ENCODE measurements around the gene CDIP1. TPM values are rescaled to one million over a fixed set of nuclear protein-coding genes. Genes with fewer than 3 reads are reported as not detected.

CDIP1 gene
- total RNA-seq, 2 donors from 2014 or later: 45.4 to 53.1 TPM

DNA sequence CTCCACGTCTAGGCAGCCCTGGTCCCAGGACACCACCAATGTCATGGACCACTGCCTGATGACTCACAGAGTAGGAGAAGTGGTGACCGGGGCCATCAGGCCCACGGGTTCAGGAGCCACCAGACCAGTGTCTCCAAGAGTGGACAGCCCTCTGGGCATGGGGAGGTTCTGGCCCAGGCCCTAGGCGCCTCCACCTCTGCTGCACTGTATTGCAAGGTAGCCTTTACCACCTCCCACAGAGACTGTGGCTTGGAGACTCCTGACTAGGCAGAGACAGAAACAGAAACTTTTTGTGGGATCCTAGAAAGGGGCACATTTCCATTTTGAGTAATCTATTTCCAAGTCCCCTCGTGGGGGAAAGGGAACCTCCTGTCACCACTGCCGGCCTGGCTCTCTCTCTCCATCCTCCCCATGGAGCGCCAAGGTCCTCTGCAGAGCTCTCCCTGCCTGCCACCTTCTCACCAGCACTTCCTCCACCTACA, 2.9 kb downstream of the CDIP1 start:
- DNase-seq (peak; percentile 32 to 54), ATAC-seq (replicated peaks in 1 of 2) (peak; percentile 34 to 59)
- Mint-ChIP-seq H3K4me1 (ENCODE audit: low read depth) (peaks cover 50% of the 10 kb centered on the region), H3K27ac (peak overlapping the region; percentile 40), H3K27me3 (ENCODE audit: low read depth) (no peaks in the 10 kb centered on the region), H3K36me3 (ENCODE audit: insufficient read depth in 2 of 2) (peaks cover 9% of the 10 kb centered on the region in 2 donors), H3K9me3 (peaks cover 4 to 5% of the 10 kb centered on the region in 2 donors), H3K4me3 (peak overlapping the region; percentile 78 to 84)

DNA sequence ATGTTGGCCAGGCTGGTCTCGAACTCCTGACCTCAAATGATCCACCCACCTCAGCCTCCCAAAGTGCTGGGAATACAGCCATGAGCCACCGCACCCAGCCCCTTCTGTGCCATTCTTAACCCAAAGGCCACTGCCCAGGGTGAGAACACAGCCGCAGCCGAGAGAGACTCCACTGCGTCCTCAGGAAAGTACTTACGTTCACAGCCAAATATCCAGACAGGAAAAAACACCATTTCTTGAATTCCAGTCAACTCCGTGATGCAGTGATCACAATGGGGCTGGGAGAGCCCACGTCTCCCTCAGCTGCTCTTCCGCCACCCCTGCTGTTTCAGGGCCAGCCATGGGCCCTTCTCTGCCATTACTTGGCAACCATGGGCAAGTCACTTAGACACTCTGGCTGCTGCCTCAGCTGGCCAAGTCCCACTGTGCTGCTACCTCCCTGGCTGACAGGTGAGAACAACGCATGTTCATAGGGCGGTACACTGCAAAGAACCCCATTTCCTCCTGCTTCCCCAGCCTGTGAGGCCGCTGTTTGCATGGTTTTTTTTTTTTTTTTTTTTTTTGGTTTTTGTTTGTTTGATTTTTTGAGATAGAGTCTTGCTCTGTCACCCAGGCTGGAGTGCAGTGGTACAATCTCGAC, 4.3 kb downstream of the CDIP1 start:
- Mint-ChIP-seq H3K4me1 (ENCODE audit: low read depth) (peaks cover 64% of the 10 kb centered on the region), H3K27me3 (ENCODE audit: low read depth) (no peaks in the 10 kb centered on the region), H3K27ac (no peak overlapping the region), H3K36me3 (ENCODE audit: insufficient read depth in 2 of 2) (peaks cover 4% of the 10 kb centered on the region in 2 donors), H3K9me3 (no peaks in the 10 kb centered on the region), H3K4me3 (peak overlapping the region in 1 of 2 donors; percentile 84)
- ATAC-seq (replicated peaks in 1 of 2) (no peak), DNase-seq (no peak)

DNA sequence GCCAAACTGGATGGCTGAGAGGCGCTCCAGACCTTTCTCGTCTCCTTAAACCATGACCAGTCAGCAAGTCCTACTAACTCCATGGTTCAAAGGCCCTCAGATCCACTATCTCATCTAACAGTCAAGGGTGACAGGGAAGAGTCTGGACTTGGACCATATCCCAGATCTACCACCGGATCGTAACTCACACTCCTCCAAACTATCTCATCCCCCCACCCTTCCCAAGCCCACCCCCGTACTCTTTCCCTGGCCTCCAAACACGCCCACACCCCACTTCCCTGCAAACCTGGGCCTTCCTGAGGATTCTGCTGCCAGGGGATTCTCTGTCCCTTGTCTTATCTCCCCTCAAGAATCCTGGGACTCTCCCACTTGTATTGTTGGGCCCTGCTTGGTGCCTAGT, 5.1 kb downstream of the CDIP1 start:
- Mint-ChIP-seq H3K4me1 (ENCODE audit: low read depth) (peaks cover 72% of the 10 kb centered on the region), H3K27ac (no peak overlapping the region)

DNA sequence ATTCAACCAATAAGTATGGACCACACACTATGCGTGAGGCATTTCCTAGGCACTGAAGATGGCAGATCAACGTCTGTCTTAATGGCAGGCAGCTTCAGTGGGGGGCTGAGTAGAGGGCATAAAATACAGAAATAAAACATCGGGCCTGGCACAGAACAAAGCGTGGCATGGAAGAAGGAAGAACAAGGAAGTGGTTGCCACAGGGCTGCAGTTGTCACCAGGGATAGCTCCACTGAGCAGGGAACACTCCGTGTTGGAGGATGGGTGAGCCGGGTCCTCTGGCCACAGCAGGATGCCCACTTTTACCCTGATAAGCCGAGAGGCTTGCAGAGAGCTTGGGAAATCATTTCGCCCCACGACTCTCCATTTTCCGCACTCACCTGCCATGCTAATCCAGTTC, 6.3 kb downstream of the CDIP1 start:
- Mint-ChIP-seq H3K4me1 (ENCODE audit: low read depth) (peaks cover 80% of the 10 kb centered on the region), H3K27ac (no peak overlapping the region), H3K36me3 (ENCODE audit: insufficient read depth in 2 of 2) (peaks cover 4% of the 10 kb centered on the region in 2 donors), H3K27me3 (ENCODE audit: low read depth) (no peaks in the 10 kb centered on the region), H3K4me3 (no peak overlapping the region), H3K9me3 (no peaks in the 10 kb centered on the region)
- DNase-seq: no peak
- no peak for ATAC-seq (replicated peaks in 1 of 2)

More for the DNA sequence above, 5.1 kb downstream of the CDIP1 start:
- ATAC-seq (replicated peaks in 1 of 2): no peak
- Mint-ChIP-seq H3K9me3 (no peaks in the 10 kb centered on the region), H3K27me3 (ENCODE audit: low read depth) (no peaks in the 10 kb centered on the region), H3K36me3 (ENCODE audit: insufficient read depth in 2 of 2) (peaks cover 4% of the 10 kb centered on the region in 2 donors), H3K4me3 (no peak overlapping the region)
- no peak for DNase-seq

DNA sequence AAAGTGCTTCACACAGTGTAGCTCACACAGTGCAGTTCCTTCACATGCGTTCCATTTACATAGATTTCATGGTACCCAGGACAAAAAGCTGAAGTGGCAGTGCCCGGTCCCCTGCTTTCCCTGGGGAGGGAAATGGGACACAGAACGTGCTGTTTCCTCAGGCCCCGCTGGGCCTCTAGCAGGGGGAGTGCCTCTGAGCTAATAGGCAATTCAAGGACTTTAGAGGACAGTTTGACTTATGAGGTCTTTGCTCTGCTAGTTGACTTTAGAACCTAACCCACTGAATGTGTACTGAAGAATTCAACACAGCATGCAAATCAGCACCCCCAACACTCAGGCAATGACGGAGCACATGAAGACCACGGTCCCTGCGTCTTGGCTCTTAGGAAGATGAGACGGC, 6.8 kb downstream of the CDIP1 start:
- Mint-ChIP-seq H3K27ac (no peak overlapping the region), H3K4me1 (ENCODE audit: low read depth) (peaks cover 80% of the 10 kb centered on the region)
- no peak for ATAC-seq (replicated peaks in 1 of 2)

DNA sequence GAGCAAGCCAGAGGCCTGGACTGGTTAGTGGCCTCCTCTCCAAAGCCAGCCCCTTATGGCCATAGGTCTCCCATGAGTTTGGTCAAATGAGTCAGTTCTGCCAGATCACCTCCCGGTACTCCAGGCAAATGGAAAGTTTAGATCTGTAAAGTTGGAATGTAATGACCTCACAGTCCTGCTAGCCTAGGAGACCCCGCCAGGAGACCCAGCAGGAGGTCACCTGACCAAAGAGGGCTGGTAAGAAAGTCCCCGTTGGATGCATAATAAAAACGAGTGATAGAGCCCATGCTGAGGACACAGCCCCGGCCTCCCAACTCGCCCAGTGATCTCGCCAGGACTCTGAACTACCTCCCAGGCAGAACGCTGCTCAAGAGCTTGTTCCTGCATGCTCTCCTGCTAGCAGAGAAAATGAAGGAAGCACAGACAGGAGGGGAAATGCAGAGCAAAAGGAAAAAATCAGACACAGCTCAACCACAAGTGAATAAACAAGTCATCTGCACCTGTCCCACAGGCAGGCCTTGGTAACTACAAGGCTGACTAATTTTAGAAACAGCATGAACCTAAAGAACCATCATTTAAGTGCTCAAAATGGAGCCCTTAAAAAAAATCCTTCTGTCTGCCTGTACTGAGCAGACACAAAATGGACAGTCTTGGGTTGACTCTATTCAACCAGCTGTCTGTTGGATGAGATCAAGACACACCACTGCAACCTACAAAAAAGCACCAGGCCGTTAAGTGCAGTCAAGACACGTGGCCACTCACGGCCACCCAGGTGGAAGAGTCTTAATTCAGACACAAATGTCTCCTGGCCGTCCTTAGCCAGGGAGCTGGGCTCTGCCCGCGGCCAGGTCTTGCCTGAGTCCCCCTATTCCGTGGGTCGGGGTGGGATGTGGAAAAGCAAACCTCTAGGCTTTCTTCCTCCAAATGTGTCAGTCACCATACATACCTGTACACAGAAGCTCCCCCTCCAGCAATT, 9.2 kb downstream of the CDIP1 start:
- H3K36me3 Mint-ChIP-seq (ENCODE audit: insufficient read depth in 2 of 2): peaks cover 4% of the 10 kb centered on the region in 2 donors
- DNase-seq (peak; percentile 36 to 44), ATAC-seq (replicated peaks in 1 of 2) (peak; percentile 91)
- no peaks in the 10 kb centered on the region for H3K27me3 Mint-ChIP-seq (ENCODE audit: low read depth)
- H3K4me1 Mint-ChIP-seq (ENCODE audit: low read depth): peaks cover 60% of the 10 kb centered on the region
- peak overlapping the region; percentile 78 to 79 for H3K4me3 Mint-ChIP-seq
- peak overlapping the region; percentile 96 for H3K27ac Mint-ChIP-seq
- H3K9me3 Mint-ChIP-seq: no peaks in the 10 kb centered on the region

More for the DNA sequence above, 6.8 kb downstream of the CDIP1 start:
- Mint-ChIP-seq H3K9me3 (no peaks in the 10 kb centered on the region), H3K36me3 (ENCODE audit: insufficient read depth in 2 of 2) (peaks cover 4% of the 10 kb centered on the region in 2 donors), H3K27me3 (ENCODE audit: low read depth) (no peaks in the 10 kb centered on the region), H3K4me3 (no peak overlapping the region)
- no peak for DNase-seq

DNA sequence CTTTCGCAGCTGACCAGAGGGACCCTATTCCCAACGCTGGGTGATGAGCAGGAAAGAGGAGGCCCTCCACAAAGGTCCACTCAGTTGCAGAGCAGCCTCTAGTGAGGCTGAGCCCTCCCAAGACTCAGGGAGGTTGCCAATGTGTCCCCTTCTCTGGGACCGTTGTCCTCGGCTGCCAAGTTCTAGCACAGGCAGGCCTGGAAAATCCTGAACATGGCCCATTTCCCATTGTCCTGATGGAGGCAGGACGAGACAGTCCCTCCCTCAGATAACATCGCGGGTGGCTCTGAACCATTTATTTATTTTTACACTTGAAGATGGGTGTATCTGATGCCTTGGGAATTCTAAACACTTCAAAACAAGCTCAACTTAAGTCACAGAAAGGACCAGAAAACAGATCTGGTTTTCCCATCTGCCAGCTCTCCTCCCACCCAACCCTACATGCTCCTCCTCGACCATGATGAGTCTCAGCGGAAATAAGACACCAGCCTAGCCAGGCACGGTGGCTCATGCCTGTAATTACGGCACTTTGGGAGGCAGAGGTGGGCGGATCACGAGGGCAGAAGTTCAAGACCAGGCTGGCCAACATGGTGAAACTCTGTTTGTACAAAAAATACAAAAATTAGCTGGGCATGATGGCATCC, 12.8 kb downstream of the CDIP1 start:
- ATAC-seq (replicated peaks in 1 of 2) (no peak), DNase-seq (no peak)
- H3K4me3 Mint-ChIP-seq: no peak overlapping the region
- H3K9me3 Mint-ChIP-seq: no peaks in the 10 kb centered on the region
- H3K36me3 Mint-ChIP-seq (ENCODE audit: insufficient read depth in 2 of 2): no peaks in the 10 kb centered on the region
- H3K27me3 Mint-ChIP-seq (ENCODE audit: low read depth): no peaks in the 10 kb centered on the region
- peaks cover 48% of the 10 kb centered on the region for H3K4me1 Mint-ChIP-seq (ENCODE audit: low read depth)
- H3K27ac Mint-ChIP-seq: no peak overlapping the region

DNA sequence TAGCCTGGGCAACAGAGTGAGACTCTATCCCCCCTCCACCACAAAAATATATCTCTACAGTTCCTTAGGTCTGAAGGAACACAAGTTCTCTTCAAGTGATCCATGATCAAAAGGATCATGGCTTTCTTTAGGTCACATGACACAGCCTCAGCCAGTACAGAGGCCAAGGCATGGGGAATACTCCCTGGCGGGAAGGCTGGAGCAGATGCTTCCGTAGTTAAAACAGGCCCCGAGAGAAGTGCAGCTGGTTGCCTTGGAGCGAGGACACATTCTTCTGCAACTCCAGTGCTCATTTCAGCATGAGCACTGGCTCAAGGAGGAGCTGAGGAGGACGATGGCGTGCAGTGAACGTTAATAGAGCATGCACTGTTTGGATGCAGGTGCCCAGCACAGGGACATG, 13.5 kb downstream of the CDIP1 start:
- Mint-ChIP-seq H3K9me3 (no peaks in the 10 kb centered on the region), H3K36me3 (ENCODE audit: insufficient read depth in 2 of 2) (no peaks in the 10 kb centered on the region), H3K4me3 (no peak overlapping the region), H3K27me3 (ENCODE audit: low read depth) (no peaks in the 10 kb centered on the region), H3K27ac (no peak overlapping the region), H3K4me1 (ENCODE audit: low read depth) (peaks cover 42% of the 10 kb centered on the region)
- DNase-seq: no peak
- ATAC-seq (replicated peaks in 1 of 2): no peak

DNA sequence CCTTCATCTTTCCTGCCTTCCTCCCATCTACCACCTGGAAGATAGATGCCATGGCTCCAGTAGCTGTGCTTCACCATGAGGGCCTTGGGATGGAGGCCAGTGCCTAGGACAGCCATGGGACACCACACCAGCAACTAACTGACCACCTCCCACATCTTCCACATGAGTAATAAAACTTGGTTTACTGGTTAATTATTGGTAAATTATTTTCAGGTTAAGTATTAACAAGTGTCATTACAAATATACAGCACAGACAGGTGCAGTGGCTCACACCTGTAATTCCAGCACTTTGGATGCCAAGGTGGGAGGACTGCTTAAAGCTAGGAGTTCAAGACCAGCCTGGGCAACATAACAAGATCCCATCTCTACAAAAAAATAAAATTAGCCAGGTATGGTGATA, 14.0 kb downstream of the CDIP1 start:
- ATAC-seq (replicated peaks in 1 of 2): no peak
- Mint-ChIP-seq H3K4me1 (ENCODE audit: low read depth) (peaks cover 37% of the 10 kb centered on the region), H3K27ac (no peak overlapping the region), H3K27me3 (ENCODE audit: low read depth) (no peaks in the 10 kb centered on the region), H3K4me3 (no peak overlapping the region), H3K36me3 (ENCODE audit: insufficient read depth in 2 of 2) (no peaks in the 10 kb centered on the region), H3K9me3 (no peaks in the 10 kb centered on the region)
- no peak for DNase-seq

DNA sequence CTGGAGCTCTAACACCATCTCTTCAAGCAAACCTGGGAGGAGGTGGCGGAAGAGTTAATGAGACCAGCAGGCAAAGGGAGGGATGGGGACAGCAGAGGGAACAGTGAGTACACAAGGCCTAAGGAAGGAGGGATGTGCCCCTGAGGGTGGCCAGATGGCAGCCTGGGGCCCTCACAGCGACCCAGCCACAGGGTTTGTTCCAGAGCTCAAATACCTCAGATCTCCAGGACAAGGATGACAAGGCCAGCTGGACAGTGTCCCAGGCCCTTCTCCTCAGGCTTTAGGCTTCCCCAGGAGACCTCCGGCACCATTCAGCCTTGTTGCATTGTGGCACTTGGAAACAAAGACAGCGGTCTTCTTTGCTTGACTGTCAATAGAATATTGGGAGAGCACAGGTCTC, 14.9 kb downstream of the CDIP1 start:
- no peaks in the 10 kb centered on the region for H3K9me3 Mint-ChIP-seq
- ATAC-seq (replicated peaks in 1 of 2): no peak
- no peaks in the 10 kb centered on the region for H3K36me3 Mint-ChIP-seq (ENCODE audit: insufficient read depth in 2 of 2)
- H3K27me3 Mint-ChIP-seq (ENCODE audit: low read depth): no peaks in the 10 kb centered on the region
- DNase-seq: no peak
- H3K4me3 Mint-ChIP-seq: no peak overlapping the region
- H3K27ac Mint-ChIP-seq: no peak overlapping the region
- peaks cover 28% of the 10 kb centered on the region for H3K4me1 Mint-ChIP-seq (ENCODE audit: low read depth)

DNA sequence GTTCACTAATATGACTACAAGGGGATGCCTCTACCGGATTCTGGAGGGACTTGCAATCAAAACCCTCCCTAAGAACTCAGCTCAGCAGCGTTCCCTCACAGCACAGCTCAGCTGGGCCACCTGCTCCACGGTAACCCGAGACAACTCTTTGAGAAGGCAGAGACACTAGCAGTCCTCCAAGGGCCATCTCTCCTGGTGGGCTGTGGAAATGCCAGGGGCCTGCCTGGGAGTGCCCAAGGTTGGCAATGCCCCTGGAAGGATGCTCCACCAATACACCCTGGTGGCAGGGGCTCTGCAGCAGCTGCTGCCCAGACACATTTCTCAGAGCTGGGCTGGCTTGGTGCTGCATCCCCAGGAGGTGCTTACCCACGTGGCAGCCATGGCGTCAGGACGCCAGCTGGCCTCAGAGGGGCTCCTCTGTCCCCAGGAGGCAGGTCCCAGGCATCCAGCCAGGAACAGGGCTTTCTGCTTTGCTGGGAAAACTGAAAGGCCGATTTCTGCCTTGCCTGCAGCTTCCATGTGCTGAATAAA, 16.5 kb downstream of the CDIP1 start:
- no peaks in the 10 kb centered on the region for H3K9me3 Mint-ChIP-seq
- no peaks in the 10 kb centered on the region for H3K27me3 Mint-ChIP-seq (ENCODE audit: low read depth)
- DNase-seq (no peak), ATAC-seq (replicated peaks in 1 of 2) (no peak)
- no peak overlapping the region for H3K4me3 Mint-ChIP-seq
- H3K27ac Mint-ChIP-seq: no peak overlapping the region
- H3K36me3 Mint-ChIP-seq (ENCODE audit: insufficient read depth in 2 of 2): no peaks in the 10 kb centered on the region
- peaks cover 12% of the 10 kb centered on the region for H3K4me1 Mint-ChIP-seq (ENCODE audit: low read depth)

DNA sequence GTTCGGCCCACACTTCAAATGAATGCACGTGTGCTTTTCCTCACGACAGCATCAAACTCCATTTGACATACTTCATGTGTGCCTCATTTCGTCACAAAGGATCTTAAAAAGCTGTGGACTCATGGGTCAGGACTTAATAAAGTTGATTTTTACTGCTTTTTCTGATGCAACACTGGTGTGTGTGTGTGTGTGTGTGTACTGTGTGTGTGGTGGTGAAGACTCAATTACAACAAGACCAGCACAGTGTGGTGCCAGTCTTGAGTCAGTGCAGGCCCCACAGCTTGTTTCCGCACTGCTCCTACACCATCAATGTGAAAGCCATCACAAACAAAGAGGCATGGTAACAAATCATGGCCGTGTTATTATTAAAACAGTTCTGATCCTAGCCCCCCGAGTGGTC, 17.7 kb downstream of the CDIP1 start:
- Mint-ChIP-seq H3K27me3 (ENCODE audit: low read depth) (no peaks in the 10 kb centered on the region), H3K36me3 (ENCODE audit: insufficient read depth in 2 of 2) (no peaks in the 10 kb centered on the region), H3K4me3 (no peak overlapping the region), H3K4me1 (ENCODE audit: low read depth) (peaks cover 7% of the 10 kb centered on the region), H3K27ac (no peak overlapping the region), H3K9me3 (no peaks in the 10 kb centered on the region)
- DNase-seq: no peak
- no peak for ATAC-seq (replicated peaks in 1 of 2)

All from activated T-cell treated with anti-CD3 and anti-CD28 coated beads, Interleukin-2, amount 50 U/mL, for 72 hours (primary cell).